NCI-H128 (cell line): ENCODE results near the gene MEAK7.

ENCODE experiments used
- DNase-seq: peaks from one replicate; lab custom pipeline; 2025; ENCODE audit not compliant: unreplicated experiment; lab: John Stamatoyannopoulos, UW

MEAK7 gene

DNA sequence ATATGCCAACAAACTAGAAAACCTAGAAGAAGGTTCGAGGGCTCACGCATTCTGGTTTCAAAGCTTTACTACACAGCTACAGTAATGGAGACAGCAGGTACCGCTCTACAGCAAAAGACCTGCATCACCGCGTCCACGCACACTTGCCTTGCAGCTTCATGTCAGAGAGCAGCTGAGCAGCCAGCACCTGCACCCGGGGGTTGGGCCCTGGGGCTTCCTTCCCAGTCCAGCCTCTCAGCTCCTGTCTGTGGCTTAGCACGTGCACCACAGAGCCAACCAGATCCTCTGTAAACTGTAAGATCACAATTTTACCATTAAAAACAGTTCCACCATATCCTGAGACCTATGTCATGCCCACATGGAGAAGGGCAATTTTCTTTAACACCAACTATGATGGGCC lies 15.3 kb downstream of the MEAK7 start:
- no peak for DNase-seq

DNA sequence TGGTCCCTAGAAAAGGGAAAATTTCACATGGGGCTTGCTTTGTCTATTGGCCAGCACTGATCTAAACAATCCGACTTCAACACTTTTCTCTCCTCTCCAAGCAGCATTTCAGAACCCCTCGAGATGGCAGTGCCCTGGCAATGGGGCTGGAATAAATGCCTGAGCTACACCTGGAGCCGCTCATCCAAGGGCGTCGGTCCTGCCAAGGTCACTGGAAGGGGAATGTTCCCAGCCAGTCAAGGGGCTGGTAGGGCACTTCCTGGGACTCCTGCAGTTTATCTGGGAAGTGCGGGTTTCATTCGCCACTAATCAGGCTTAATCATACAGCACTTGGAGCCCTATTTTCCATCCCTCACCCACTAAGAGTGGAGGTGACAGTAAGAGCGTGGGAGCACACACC lies 17.1 kb downstream of the MEAK7 start:
- no peak for DNase-seq

DNA sequence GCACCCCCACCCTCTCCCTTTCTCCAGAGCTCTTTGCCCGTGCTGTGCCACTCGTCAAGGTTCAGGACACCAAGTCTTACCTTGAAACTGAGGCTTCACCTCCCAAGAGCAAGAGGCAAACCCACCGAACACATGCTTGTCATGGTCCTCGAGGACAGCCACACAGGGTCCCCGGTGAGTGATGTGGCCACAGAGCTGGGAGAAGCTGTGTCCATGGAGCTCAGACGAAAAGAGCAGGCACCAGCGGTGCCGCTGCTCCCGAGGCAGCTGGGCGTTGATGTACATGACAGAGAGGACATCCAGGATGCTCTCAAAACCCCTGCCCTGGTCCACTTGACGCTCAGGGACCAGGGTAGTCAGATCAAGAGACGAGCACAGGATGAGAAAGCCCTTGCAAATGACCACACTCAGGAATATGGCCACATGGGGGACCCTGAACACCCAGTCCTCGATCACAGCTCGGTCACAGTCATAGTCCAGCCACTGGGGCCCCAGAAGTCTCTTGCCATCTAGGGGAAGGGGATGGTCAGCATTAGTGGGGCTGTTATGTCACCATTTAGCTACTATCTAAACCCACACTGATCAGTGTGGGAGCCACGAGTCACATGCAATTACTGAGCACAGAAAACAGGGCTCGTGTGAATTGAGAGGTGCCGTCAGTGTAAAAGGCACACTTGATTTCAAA lies 17.8 kb downstream of the MEAK7 start:
- no peak for DNase-seq

- DNase-seq: no peak
Measured at GRCh38 chr16:84486126-84486525, 18.3 kb downstream of the MEAK7 start.

GRCh38 chr16:84485255-84486010 lies 19.0 kb downstream of the MEAK7 start:
- no peak for DNase-seq

DNA sequence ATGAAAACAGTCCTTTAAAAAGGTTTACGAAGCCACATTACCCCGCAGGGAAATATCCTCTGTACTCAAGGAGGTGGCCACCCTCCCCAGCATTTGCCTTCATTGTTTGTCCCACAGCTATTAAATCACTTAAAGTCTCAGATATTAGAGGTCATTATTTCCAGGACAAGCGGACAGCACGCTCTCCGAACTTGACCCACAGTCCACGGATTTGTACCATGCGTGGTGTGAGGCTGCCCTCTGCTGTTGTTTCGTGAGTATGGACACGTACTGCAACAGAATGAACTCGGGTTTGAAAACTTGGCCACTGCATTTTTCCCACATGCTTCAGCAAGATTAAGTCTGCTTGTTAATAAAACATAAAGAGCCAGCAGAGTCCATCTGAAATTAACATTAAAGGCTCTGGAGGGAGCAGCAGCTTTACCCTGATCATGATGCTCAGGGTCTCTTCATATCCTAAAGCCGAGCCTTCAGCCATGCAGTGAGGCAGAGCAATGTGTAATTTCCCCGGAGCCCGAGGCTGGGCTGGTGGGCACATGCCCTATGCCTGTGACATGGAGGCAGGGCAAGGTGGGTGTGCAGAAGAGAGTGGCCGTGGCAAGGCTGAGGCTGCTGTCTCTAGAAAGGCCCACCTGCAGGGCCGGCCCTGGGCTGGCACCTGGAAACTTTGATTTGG lies 19.7 kb downstream of the MEAK7 start:
- no peak for DNase-seq

- no peak for DNase-seq
Measured at GRCh38 chr16:84483882-84484565, 20.4 kb downstream of the MEAK7 start.

DNA sequence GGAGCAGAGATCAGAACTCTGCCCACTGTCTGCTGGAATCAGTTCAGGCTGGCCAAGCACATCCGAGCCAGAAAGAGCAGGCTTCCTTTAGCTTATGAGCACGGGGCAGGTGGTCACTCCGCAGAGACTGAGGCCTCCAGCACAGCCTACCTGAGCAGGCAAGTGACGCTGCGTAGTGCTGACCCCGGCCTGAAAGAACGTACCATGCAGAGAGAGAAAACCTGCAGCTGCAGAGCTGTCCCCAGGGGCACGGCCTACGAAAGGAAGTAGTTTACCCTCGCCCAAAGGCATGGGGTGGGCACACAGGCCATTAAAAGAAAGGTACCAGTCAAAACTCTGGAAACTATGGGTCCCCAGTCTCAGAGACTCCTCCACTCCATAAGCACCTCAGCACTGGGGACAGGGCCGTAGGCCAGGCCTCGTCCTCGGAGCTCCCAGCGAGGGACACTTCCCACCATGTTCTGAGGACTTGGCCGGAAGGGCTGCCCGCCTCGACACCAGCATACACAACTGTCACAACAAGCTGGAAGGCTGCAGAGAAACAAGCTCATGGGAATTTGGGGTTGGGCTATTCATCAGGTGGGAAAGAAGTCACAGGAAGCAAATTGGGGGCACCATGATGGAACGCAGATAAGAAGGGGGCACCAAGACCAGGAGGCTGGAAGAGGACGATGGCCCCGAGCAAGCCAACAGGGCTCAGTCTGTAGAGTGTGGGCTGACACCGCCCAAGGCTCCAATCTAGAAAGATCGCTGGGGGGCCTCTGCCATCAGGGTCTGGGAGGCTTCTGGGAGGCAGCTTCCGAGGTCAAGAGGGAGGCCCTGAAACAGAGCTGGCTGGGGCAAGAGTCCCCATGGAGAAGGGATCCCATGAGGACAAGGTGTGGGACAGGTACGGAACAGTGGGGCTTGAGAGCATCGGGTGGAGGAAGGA lies 21.2 kb downstream of the MEAK7 start:
- no peak for DNase-seq

DNA sequence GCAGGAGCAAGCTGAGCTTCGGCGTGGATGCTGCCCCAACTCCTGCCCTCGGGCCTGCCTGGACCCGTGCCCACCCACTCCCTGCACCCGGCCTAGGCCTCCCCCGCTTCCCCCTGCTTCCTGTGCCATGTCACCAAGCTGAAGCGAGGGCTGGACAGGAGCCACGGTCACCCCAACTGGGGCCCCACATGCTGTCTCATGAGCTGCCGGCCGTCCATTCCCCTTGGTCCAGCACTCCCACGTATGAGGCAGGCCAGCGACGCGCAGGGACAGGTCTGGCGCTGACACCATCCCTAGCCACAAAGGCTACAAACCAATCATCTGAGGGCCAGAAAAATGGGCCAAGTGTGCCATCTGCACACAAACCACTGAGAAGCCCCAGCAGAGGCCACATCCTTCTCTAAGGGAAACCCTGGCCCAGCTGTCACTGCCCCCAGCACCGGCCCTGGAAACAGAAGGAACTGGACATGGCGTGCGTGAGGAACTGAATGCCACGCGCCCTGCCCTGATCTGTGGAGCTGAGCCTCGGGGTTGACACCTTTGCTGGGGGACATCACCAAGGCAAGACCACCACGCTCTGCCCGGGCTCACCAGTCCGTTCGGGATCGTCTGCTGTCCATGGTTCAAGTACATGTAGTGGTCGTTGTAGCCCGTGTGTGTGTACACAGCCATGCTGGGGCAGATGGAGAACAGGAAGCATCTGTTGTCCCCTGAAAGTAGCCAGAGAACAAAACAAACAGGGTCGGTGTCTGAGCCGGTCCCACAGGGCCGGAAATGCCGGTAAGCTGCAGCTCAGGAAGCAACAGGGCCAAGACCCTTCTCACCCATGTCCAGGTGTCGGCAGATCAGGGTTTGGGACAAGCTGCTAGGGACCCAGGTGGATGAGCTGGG lies 22.2 kb downstream of the MEAK7 start:
- no peak for DNase-seq

- no peak for DNase-seq
Measured at GRCh38 chr16:84481051-84481735, 23.3 kb downstream of the MEAK7 start.

GRCh38 chr16:84479716-84480450 lies 24.6 kb downstream of the MEAK7 start:
- no peak for DNase-seq

DNA sequence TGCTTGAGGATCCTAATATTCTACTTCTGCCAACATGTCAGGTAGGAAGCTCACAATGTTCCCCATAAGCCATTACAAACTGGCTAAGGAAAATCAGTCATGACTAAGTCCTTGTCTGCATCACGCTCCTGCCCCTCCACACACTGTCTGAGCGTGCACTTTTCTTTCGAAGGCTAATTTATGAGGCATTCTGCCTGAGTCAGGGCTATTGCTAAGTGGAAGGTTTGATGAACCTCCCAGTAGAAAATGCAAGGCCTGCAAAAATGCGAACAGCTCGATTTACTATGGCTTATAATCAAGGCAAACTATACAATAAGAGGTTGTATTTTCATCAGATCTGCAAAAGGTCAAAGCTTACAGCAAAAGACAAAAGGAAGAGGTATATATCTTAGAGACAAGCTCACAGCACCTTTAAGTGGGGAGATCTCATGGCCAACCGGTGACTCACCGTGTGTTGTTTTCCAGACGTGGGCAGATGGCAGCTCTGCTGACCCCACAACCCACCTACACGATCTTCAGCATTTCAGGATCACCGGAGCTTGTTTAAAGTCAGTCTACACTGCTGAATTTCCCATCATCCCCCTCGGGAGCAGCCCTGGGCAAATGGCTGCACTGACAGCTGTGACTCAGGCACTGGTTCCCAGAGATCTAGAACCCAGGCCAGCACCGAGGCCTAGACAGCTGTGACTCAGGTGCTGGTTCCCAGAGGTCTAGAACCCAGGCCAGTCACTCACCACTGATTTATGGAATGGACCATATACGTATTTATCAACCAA lies 26.1 kb downstream of the MEAK7 start:
- no peak for DNase-seq

- DNase-seq: no peak
Measured at GRCh38 chr16:84477661-84478060, 26.8 kb downstream of the MEAK7 start.

GRCh38 chr16:84476401-84476800 lies 28.1 kb downstream of the MEAK7 start:
- no peak for DNase-seq

DNA sequence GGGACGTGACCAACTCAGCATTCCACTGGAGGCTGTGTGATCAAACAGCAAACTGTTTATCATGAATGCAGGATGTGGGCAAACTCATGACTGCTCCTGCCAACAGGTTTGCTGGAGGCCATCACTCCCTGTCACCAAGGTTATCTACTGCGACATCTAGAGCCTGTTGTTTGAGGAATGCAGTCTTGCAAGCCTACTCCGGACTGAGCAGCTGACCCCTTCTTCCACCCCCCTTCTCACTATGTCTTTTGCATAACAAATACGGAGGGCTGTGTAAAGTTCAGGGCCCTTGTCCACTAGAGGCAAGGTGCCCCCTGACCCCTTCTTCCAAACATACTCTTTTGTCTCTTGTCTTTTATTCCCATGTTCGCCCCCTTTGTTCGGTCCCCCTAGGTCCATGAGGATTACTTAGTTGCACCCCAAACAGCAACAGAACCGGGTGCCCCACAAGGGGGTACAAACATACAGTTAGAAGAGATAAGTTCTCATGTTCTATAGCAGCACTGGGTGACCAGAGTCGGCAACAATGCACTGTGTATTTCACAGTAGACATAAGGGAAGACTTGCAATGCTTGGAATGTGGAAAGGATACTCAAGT lies 28.7 kb downstream of the MEAK7 start:
- no peak for DNase-seq

- DNase-seq: no peak
Measured at GRCh38 chr16:84471966-84472365, 32.5 kb downstream of the MEAK7 start.

GRCh38 chr16:84471316-84471715 lies 33.1 kb downstream of the MEAK7 start:
- no peak for DNase-seq
